ENCODE data around the gene AHSP.

The AHSP gene

DNA sequence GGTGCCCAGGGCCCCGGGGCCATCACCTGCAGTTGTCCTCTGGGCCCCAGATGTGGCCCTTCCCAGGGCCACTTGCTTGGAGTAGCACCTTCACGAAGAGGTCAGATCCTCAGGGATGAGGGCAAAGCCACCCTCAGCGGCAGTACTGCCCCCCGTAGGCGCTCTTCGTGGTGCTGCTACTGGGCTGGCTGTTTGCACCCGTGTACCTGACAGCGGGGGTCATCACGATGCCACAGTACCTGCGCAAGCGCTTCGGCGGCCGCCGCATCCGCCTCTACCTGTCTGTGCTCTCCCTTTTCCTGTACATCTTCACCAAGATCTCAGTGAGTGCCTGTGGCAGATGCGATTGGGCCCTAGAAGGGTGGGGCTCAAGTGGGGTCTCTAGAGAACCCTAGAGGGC is 42.1 kb upstream of the AHSP start:
- DNase-seq (ENCODE audit: low read depth), result no peak
- H3K4me3 ChIP-seq (ENCODE audit: low read length), result no peak overlapping the region
- TF ChIP-seq, protein P1, sequence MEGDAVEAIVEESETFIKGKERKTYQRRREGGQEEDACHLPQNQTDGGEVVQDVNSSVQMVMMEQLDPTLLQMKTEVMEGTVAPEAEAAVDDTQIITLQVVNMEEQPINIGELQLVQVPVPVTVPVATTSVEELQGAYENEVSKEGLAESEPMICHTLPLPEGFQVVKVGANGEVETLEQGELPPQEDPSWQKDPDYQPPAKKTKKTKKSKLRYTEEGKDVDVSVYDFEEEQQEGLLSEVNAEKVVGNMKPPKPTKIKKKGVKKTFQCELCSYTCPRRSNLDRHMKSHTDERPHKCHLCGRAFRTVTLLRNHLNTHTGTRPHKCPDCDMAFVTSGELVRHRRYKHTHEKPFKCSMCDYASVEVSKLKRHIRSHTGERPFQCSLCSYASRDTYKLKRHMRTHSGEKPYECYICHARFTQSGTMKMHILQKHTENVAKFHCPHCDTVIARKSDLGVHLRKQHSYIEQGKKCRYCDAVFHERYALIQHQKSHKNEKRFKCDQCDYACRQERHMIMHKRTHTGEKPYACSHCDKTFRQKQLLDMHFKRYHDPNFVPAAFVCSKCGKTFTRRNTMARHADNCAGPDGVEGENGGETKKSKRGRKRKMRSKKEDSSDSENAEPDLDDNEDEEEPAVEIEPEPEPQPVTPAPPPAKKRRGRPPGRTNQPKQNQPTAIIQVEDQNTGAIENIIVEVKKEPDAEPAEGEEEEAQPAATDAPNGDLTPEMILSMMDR (conservative IDR thresholded peaks at IDR 0.05; ENCODE audit: low read depth, low read length), result no peak

DNA sequence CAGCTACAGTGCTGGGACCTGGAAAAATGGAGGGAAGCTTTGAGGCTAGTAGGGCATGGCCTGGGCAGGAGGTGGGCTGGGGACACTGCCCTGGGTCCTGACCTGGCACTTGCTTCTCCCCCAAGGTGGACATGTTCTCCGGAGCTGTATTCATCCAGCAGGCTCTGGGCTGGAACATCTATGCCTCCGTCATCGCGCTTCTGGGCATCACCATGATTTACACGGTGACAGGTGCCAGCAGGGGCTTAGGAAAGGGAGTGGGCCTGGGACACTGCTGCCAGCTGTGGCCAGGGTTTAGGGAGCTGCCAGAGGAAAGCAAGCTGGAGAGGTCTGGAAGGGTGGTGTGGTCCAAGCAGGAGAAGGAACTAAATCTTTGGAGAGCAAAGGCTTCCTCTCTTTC is 41.7 kb upstream of the AHSP start:
- no peak for DNase-seq (ENCODE audit: low read depth)
- H3K4me3 ChIP-seq (ENCODE audit: low read length), result no peak overlapping the region
- TF ChIP-seq, protein P1 (conservative IDR thresholded peaks at IDR 0.05; ENCODE audit: low read depth, low read length), result no peak

DNA sequence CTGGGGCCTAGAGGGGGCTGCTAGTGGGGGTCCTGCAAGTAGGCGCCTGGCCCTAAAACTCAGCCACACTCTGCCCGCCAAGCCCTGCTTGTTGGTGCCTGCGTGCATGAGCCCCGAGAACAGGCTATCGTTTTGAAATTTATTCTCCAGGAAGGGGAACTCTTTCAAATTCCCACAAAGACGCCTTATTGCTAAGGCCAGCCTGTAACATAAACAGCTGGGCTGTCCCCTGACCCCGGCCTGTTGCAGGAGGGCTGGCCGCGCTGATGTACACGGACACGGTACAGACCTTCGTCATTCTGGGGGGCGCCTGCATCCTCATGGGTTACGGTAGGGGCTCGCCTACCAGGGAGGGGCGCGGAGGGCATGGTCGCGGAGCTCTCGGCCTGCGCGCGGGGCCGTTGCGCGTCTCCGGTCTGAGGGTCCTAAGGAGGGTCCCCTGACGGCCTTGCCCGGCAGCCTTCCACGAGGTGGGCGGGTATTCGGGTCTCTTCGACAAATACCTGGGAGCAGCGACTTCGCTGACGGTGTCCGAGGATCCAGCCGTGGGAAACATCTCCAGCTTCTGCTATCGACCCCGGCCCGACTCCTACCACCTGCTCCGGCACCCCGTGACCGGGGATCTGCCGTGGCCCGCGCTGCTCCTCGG is 40.5 kb upstream of the AHSP start:
- TF ChIP-seq, protein P1 (conservative IDR thresholded peaks at IDR 0.05; ENCODE audit: low read depth, low read length), result no peak
- no peak for DNase-seq (ENCODE audit: low read depth)
- H3K4me3 ChIP-seq (ENCODE audit: low read length), result peak overlapping the region; percentile 54

DNA sequence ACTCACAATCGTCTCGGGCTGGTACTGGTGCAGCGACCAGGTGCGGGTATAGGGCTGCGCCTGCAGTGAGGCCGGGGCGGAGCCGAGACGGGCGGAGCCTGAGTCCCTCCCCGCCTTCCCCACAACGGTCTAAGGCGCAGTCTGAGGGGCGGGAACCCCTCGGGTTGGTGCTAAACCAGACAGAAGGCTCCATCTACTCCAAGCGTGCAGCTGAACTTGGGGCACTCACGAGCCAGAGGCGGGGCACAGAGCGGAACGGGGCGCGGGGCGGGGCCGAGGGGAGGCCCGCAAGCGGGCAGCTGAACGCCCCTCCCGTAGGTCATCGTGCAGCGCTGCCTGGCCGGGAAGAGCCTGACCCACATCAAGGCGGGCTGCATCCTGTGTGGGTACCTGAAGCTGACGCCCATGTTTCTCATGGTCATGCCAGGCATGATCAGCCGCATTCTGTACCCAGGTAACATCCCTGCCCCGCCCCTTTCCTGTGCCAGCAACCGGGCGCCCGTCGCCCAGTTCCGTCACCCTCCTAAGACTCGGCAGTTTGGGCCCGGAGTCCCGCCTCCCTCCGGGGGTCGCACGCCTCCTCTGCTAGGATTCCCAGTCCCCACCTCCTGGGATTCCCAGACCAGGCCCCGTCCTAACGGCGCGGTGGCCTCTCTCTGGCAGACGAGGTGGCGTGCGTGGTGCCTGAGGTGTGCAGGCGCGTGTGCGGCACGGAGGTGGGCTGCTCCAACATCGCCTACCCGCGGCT is 39.8 kb upstream of the AHSP start:
- no peak for DNase-seq (ENCODE audit: low read depth)
- peak overlapping the region; percentile 54 for H3K4me3 ChIP-seq (ENCODE audit: low read length)
- TF ChIP-seq, protein P1 (conservative IDR thresholded peaks at IDR 0.05; ENCODE audit: low read depth, low read length), result no peak

DNA sequence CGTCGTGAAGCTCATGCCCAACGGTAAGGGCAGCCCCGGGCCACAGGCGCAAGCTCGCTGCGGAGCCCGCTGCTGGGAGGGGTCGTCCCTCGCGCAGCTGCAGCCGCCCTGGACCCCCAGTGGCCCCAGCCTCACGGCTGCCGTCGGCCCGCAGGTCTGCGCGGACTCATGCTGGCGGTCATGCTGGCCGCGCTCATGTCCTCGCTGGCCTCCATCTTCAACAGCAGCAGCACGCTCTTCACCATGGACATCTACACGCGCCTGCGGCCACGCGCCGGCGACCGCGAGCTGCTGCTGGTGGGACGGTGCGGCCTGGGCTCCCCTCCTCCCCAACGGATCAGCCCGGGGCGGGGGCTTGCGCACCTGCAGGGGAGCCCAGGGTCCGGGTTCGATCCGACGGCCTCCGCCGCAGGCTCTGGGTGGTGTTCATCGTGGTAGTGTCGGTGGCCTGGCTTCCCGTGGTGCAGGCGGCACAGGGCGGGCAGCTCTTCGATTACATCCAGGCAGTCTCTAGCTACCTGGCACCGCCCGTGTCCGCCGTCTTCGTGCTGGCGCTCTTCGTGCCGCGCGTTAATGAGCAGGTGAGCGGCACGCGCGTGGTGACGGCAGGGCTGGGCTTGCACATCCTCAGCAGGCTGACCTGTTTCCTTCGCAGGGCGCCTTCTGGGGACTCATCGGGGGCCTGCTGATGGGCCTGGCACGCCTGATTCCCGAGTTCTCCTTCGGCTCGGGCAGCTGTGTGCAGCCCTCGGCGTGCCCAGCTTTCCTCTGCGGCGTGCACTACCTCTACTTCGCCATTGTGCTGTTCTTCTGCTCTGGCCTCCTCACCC is 39.0 kb upstream of the AHSP start:
- TF ChIP-seq, protein P1 (conservative IDR thresholded peaks at IDR 0.05; ENCODE audit: low read depth, low read length), result no peak
- peak overlapping the region; percentile 54 for H3K4me3 ChIP-seq (ENCODE audit: low read length)
- DNase-seq (ENCODE audit: low read depth), result no peak

DNA sequence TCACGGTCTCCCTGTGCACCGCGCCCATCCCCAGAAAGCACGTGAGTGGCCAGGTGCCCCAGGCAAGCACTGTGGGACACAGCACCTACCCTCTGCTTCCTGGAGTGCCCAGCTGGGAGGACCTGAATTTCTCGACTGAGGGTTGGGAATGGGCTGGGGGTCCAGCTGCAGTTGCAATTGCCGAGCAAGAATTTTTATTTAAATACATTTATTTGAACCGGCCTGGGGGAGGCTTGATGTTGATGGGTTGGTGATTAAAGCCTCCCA is 38.5 kb upstream of the AHSP start:
- no peak overlapping the region for H3K4me3 ChIP-seq (ENCODE audit: low read length)
- TF ChIP-seq, protein P1 (conservative IDR thresholded peaks at IDR 0.05; ENCODE audit: low read depth, low read length), result no peak
- DNase-seq (ENCODE audit: low read depth), result no peak

Measured in retinal pigment epithelial cell (primary cell).